HepG2 (cell line): Measurements from ENCODE around the gene CITED4.

Experiments used
- ARNT ChIP-seq: fragments of 450-650 bp; IDR thresholded peaks from 2 replicates; pipeline ENCODE4 v1.6.1; 2017
- ZNF441 ChIP-seq: sonication (generic); formaldehyde crosslinking; IDR thresholded peaks from 2 replicates; pipeline ENCODE4 v1.7.0; 2021; ENCODE audit warnings: missing genetic modification reagents, borderline replicate concordance
- ZNF792 ChIP-seq: IDR thresholded peaks from 2 replicates; pipeline ENCODE4 v1.6.1; 2016

DNA sequence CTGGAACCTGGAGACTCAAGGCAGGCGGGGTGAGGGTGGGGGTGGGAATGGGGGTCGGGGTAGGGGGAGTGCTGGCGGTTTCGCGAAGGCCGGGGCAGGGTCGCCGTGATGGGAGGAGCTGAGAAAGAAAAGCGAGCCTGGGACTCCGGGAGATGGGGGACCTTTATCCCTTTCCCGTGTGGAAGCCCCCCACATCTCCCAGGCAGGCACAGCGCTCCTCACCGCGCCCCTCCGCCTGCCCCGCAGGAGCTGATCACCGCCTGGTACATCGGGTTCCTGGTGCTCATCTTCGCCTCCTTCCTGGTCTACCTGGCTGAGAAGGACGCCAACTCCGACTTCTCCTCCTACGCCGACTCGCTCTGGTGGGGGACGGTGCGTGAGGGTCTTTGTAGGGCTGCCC lies 43.1 kb downstream of the CITED4 start:
- TF ChIP-seq ZNF441 (CRISPR knock-in tag) (no peak), ARNT (no peak), ZNF792 (CRISPR knock-in tag) (no peak)
